GM12872 (cell line): ENCODE results near the gene LACRT.

Experiments used
- TF ChIP-seq, protein P1 (sequence below): IDR thresholded peaks from 3 replicates; pipeline ENCODE4 v1.5.1; 2011; ENCODE audit warnings: low read depth, mild to moderate bottlenecking, low read length, moderate library complexity; ENCODE audit not compliant: insufficient read depth

LACRT gene

GRCh38 chr12:54605138-54605970 lies 29.3 kb downstream of the LACRT start:
- TF ChIP-seq, protein P1, sequence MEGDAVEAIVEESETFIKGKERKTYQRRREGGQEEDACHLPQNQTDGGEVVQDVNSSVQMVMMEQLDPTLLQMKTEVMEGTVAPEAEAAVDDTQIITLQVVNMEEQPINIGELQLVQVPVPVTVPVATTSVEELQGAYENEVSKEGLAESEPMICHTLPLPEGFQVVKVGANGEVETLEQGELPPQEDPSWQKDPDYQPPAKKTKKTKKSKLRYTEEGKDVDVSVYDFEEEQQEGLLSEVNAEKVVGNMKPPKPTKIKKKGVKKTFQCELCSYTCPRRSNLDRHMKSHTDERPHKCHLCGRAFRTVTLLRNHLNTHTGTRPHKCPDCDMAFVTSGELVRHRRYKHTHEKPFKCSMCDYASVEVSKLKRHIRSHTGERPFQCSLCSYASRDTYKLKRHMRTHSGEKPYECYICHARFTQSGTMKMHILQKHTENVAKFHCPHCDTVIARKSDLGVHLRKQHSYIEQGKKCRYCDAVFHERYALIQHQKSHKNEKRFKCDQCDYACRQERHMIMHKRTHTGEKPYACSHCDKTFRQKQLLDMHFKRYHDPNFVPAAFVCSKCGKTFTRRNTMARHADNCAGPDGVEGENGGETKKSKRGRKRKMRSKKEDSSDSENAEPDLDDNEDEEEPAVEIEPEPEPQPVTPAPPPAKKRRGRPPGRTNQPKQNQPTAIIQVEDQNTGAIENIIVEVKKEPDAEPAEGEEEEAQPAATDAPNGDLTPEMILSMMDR, result no peak

GRCh38 chr12:54604436-54604835 lies 30.3 kb downstream of the LACRT start:
- TF ChIP-seq, protein P1, result no peak

GRCh38 chr12:54603872-54604271 lies 30.8 kb downstream of the LACRT start:
- TF ChIP-seq, protein P1, result 0 out of 3 replicates have a peak, but pooled peaks have one; percentile 3

- TF ChIP-seq, protein P1, result peak; percentile 85
These were observed 31.4 kb downstream of the LACRT start for GRCh38 chr12:54603173-54603814.

DNA sequence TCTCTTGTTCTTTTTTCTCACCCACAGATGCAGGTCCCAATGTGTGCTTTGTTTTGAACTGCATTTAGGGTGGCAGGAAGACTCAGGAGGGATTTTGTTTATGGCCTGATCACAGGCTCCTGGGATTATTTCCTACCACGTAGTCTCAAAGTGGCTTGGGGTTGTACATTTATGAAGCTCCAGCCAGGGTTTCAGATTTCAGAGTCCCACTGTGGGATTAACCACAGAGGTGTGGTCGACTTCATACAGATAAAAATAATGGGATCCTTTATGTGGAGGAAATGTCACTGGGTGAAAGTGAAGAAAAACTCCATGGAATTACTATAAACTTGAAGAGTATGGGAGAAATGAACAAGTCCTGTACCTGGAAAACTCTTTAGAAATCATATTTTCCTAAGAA lies 32.0 kb downstream of the LACRT start:
- TF ChIP-seq, protein P1, result no peak

DNA sequence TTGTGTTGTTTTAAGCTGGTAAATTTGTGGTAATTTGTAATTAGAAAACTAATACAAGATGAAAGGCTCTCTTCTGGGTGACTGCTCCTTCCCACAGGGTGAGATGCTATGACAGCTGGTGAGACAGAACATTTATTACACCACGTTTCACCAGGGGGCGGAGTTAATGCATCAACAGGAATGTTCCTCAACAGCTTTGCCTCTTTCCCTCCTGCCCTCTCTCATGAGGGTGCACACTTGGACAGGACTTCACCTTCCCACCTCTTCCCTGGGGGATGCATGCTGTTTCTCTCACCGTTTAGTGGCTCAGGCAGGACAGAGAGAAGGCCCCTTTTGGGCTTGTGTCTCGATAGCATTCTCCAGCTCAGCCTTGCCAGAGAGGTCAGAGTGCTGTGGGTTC lies 32.9 kb downstream of the LACRT start:
- TF ChIP-seq, protein P1, result no peak

- TF ChIP-seq, protein P1, result no peak
These were observed 35.7 kb downstream of the LACRT start for GRCh38 chr12:54598970-54599369.
